Measurements from ENCODE around the gene LXN. TPM values are rescaled to one million over a fixed set of nuclear protein-coding genes. Genes with fewer than 3 reads are reported as not detected.

The LXN gene, protein sequence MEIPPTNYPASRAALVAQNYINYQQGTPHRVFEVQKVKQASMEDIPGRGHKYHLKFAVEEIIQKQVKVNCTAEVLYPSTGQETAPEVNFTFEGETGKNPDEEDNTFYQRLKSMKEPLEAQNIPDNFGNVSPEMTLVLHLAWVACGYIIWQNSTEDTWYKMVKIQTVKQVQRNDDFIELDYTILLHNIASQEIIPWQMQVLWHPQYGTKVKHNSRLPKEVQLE
- total RNA-seq (2022; extraction: Qiagen RNA extraction): 49.2 to 63.2 TPM (median 50.8 TPM) in 5 replicates

DNA sequence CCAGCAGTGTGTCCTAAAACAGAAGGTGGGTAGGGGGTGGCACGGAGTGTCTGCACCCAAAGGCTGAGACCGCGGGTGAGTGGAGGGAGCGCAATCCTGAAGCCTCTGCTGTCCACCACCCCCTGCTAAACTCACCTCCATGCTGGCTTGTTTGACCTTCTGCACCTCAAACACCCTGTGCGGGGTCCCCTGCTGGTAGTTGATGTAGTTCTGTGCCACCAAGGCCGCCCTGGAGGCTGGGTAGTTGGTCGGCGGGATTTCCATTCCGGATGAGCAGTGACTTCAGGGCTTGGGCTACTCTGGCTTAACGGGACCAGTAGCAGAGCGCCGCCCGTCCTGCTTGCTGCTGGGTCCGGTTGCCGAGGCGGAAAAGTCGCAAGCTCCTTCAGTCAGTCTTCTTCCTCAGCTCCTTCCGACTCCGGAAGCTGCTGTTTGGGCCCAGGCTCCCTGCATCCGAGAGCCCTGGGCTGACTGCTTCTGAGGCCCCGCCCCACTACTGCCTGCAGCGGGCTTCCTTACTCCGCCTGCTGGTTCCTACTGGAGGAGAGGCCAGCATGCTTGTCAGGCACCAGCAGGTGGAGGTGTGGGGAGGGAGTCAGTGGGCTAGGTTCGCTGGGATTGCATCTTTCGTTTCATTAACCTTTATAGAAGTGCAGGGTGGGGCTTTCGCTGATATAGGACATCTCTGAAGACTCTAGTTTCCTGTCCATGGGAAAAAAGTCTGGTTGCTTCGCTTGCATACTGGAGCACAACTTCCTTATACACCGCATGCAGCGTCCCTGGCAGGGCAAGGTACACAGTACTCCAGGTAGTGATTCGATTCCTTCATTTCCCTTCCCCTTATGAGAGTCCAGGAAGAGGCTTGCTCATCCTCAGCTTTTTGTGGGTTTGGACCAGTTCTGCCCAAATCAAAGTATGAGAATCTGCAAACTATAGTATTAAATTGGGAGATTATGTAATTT, at the start of gene LXN:
TSS of gene LXN (minus strand) at position 434 of the 962 bp plus-strand sequence. CDS start at position 264, 170 bp downstream.

DNA sequence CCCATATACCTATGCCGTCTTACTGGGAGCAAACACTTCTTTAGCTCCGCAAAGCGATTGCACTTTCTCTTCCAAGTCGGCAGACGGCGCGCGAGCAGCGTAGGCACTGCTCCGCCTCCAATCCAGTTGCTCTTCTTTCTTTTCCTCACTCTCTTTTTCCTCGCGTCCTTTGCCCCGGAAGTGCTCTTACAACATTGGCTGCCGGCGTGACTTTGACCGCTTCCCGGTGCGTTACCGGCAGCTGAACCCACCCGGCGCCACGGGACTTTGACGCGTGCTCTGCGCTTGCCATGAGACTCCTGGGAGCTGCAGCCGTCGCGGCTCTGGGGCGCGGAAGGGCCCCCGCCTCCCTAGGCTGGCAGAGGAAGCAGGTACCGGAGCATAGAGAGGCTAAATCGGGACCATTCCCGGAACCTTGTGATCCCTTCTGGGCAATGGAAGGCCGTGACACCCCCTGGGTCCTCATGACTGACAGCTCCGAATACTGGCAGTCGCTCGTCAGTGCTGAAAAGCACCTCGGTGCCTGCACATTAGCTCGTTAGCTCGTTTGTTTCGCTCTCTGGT, 28.0 kb downstream of the LXN start, which contains the start of gene GFM1:
TSS of gene GFM1 (plus strand) at position 183 of the 564 bp plus-strand sequence. CDS start at position 291, 108 bp downstream.

Other genes with a start within 250 kb of the LXN start
- 22.8 to 27.0 TPM (median 24.2 TPM) in 5 replicates for gene MLF1, start 101.5 kb downstream of the LXN start, total RNA-seq (2022; extraction: Qiagen RNA extraction)
- 38.7 to 63.5 TPM (median 41.5 TPM) in 5 replicates for gene GFM1, start 28.1 kb downstream of the LXN start, total RNA-seq (2022; extraction: Qiagen RNA extraction)
- gene RARRES1, start 59.8 kb upstream of the LXN start, total RNA-seq (2022; extraction: Qiagen RNA extraction): 6.8 to 10.6 TPM (median 8.7 TPM) in 5 replicates
- 40.9 to 53.1 TPM (median 44.1 TPM) in 5 replicates for gene MFSD1, start 129.4 kb upstream of the LXN start, total RNA-seq (2022; extraction: Qiagen RNA extraction)

All from A549 treated with Hydrocortisone at 1 μM for 4 hours (cell line).